HEK293T (cell line): Measurements from ENCODE around the gene RETREG3.

Experiments used
- ARNT ChIP-seq: fragments of 450-650 bp; IDR thresholded peaks from 2 replicates; pipeline ENCODE4 v1.6.1; 2017; ENCODE audit warnings: mild to moderate bottlenecking
- BHLHE40 ChIP-seq: fragments of 450-650 bp; IDR thresholded peaks from 2 replicates; pipeline ENCODE4 v1.6.1; 2016; ENCODE audit warnings: mild to moderate bottlenecking, moderate library complexity, borderline replicate concordance
- ELF4 ChIP-seq: fragments of 450-650 bp; IDR thresholded peaks from 2 replicates; pipeline ENCODE4 v1.6.1; 2017; ENCODE audit warnings: antibody characterized with exemption
- FOXM1 ChIP-seq: fragments of 450-650 bp; IDR thresholded peaks from 2 replicates; pipeline ENCODE4 v1.6.1; 2017; ENCODE audit warnings: mild to moderate bottlenecking, borderline replicate concordance
- SP1 ChIP-seq: fragments of 450-650 bp; IDR thresholded peaks from 2 replicates; pipeline ENCODE4 v1.6.1; 2017

DNA sequence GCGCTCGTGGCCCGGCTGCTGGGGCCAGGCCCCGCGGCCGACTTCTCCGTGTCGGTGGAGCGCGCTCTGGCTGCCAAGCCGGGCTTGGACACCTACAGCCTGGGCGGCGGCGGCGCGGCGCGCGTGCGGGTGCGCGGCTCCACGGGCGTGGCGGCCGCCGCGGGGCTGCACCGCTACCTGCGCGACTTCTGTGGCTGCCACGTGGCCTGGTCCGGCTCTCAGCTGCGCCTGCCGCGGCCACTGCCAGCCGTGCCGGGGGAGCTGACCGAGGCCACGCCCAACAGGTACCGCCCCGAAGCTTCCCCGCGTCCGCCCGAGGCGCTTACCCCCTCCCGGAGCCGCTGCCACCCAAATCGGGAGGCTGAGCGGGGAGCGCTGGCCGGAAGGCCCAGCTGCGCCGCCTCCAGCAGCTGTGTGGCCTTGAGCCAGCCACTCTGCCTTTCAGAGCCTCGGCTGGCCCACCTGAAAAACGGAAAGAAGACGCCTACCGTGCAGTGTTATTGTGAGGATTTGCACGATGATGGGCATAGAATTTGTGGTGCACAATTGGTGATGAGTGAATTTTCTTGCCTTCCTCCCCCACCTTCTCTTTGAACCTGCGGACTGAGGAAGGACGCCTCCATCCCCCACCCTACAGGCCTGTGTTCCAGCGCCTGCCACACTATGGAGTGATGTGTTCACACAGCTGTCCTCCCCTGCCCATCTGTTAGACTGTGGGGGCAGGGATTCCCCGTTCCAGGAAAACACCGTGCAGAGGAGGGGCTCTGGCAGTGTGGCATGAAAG is 72.6 kb downstream of the RETREG3 start:
- TF ChIP-seq FOXM1 (peak; percentile 64), SP1 (no peak), BHLHE40 (no peak), ELF4 (no peak), ARNT (peak; percentile 71; the same call in 1 of the 2 replicates)
